ENCODE data around the gene TECTA.

TECTA gene, protein sequence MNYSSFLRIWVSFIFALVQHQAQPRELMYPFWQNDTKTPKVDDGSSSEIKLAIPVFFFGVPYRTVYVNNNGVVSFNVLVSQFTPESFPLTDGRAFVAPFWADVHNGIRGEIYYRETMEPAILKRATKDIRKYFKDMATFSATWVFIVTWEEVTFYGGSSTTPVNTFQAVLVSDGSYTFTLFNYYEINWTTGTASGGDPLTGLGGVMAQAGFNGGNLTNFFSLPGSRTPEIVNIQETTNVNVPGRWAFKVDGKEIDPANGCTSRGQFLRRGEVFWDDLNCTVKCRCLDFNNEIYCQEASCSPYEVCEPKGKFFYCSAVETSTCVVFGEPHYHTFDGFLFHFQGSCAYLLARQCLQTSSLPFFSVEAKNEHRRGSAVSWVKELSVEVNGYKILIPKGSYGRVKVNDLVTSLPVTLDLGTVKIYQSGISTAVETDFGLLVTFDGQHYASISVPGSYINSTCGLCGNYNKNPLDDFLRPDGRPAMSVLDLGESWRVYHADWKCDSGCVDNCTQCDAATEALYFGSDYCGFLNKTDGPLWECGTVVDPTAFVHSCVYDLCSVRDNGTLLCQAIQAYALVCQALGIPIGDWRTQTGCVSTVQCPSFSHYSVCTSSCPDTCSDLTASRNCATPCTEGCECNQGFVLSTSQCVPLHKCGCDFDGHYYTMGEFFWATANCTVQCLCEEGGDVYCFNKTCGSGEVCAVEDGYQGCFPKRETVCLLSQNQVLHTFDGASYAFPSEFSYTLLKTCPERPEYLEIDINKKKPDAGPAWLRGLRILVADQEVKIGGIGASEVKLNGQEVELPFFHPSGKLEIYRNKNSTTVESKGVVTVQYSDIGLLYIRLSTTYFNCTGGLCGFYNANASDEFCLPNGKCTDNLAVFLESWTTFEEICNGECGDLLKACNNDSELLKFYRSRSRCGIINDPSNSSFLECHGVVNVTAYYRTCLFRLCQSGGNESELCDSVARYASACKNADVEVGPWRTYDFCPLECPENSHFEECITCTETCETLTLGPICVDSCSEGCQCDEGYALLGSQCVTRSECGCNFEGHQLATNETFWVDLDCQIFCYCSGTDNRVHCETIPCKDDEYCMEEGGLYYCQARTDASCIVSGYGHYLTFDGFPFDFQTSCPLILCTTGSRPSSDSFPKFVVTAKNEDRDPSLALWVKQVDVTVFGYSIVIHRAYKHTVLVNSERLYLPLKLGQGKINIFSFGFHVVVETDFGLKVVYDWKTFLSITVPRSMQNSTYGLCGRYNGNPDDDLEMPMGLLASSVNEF (N-terminal part only)

DNA sequence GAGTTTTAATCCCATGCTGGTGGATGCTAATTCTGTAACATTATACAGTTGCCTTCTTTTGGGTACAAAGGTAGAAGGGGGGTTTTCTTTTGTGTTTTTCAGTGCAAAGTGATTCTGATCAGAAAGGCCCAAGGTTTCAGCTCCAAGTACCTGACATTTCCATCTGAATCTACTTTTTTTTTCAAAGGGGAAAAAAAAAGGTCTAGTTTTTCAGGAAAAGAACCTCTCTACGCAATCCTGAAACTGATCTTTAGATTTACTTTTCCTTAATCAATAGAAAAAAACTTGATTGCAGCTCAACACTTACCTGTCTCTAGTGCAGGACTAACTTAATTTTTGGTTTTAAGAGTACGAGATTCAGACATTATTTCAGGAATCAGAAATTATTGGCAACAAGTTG is at the start of gene TECTA:
TSS of gene TECTA (plus strand) at position 301 of the 400 bp plus-strand sequence. CDS start 1,423 bp downstream, outside the sequence.
- no peak for DNase-seq (ENCODE audit: low spot score)

DNA sequence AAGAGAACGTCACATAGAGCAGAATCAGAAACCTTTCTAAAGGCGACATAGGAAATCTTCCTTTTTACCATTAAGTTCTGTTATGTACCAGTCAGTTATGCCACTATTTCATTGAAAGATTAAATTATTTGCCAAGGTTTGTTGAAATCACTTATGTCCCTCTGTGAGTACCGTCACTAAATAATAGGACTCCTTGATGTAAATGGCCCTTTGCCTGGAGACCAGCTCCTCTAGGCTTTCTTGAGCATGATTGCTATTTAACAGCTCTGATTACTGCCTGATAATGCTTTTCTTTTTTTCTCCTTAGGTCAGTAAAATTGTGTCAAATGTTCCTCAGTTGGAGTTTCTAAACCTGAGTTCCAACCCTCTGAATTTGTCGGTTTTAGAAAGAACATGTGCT is 47.8 kb upstream of the TECTA start:
- no peak for DNase-seq (ENCODE audit: low spot score)

DNA sequence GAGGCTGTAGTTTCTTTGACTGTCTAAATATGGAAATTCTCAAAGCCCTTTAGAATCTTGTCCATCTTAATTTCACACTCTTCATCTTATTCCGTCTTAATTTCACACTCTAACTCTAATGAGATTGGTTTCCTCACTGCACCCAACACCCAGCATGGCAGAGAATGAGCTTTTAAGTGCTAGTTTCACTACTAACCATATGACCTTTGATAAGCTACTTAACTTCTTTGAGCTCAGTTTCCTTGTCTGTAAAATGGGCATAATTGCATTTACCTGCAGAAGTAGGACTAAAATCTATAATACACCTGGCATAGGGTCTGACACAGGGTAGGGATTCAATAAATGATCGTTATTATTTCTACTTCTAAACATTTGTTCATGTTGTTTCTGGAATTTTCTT is 46.8 kb upstream of the TECTA start:
- no peak for DNase-seq (ENCODE audit: low spot score)

DNA sequence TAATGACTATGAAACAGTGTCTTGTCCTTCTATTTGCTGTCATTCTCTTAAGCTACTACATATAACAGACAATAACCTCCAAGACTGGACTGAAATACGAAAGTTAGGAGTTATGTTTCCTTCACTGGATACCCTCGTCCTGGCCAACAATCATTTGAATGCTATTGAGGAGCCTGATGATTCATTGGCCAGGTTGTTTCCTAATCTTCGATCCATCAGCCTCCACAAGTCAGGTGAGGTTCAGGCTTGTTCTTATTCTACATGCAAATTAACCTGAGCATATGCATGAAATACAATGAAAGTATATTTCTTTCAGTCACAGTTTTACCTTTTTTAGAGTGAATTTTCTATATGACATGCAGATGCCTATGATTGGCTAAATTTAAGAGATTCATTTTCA is 46.0 kb upstream of the TECTA start:
- no peak for DNase-seq (ENCODE audit: low spot score)

DNA sequence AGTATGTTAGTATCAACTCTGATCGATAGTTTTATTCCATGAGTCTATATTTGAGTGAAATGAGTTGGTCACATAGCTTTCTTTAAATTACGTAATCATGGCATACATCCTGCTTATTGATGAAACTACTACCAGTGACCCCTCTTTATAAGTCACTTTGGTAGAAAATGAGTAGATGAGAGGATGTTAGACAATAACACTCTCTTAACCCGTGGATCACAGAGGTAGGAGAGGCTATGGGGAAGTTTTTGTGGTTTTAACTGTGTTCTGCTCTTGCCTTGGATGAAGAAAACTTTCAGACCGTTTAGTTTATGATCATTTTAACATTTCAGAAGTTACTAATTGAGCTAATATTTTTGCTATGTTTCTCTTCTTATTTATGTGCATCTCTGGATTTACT is 43.1 kb upstream of the TECTA start:
- no peak for DNase-seq (ENCODE audit: low spot score)

DNA sequence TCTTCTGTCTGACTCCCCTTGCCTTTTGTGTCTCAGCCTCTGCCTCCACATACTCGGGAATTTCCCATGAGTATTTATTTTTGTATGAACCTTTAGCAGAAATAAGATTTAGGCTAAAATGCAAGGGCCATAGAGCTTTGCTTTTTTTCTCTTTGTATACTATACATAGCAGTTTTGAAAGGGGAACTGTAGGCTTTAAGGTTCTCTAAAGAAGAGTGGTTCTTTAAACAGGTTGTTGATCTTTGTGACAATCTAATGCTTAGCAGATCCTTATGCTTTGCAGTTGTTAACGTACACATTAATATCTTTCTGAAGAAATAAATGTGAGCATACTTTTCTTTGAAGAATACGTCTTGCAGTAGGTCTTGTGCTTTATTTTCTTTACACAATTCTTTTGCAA is 42.1 kb upstream of the TECTA start:
- no peak for DNase-seq (ENCODE audit: low spot score)

DNA sequence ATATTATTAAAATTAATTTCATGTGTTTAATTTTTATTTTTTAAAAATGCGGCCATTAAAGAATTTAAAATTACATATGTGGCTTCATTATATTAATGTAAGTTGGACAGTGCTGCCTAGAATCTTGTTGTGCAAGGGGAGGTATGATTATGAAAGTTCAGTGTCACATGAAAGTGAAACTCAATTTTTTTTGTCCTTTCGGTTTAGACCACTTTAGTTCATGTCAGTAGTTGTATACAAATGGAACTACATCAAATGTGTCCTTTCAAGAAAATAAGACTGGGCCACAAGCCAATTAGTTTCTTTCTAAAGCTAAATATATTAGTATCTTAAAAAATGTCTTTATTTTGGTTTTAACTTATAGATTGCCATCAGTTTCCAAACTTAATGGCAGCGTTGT is 41.4 kb upstream of the TECTA start:
- peak; percentile 1 for DNase-seq (ENCODE audit: low spot score)

DNA sequence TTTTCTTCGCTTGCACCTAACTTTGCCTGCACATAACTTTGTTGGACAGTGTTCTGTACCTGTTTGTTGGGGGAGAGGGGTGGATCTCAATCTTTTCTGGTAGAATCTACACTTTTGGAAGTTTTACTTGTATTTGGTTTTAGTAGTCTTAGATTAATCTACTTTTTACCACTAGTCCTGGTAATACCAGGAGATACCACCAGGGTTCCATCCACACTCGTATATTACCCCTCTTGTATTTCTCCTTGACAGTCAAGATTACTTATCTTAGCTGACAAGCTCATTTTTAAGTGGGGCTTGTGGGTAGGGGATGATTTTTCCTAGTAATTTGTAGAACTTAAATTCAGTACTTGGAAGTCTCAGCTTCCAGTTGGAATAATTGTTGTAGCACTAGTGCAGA is 37.3 kb upstream of the TECTA start:
- no peak for DNase-seq (ENCODE audit: low spot score)

DNA sequence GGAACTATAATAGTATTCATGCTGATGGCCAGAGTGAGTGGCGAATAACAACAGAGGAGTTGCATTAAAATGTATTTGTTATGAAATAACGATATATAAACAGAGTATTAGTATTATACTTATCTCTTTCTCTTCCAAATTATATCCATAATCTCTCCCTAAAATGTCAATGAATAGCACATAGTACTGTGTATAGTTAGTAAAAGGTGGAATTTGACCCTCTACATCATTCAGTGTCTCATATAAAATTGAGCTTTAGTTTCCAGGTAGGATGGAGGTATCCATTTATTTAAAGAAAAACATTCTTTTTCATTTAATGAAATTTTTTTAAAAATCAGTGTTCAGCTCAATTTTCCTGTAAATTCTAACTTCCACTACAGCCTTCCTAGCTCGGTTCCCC is 34.4 kb upstream of the TECTA start:
- no peak for DNase-seq (ENCODE audit: low spot score)

DNA sequence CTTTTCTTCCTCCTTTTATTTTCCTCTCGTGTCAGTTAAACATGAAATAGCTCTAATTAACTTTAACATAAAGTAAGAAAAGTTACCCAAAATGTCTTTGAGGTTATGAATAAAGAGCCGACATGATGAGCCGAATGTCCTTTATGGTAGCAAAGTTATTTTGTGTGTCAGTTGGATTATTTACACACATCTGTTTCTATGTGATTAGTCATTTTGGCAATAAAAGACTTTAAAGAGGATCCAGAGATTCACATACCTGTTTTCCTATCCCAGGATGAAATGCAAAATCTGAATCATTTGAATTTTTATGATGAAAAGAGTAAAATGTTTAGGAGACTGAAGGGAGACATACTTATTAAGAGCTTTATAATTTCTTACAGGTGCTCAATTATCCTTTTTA is 34.0 kb upstream of the TECTA start:
- DNase-seq (ENCODE audit: low spot score): no peak

DNA sequence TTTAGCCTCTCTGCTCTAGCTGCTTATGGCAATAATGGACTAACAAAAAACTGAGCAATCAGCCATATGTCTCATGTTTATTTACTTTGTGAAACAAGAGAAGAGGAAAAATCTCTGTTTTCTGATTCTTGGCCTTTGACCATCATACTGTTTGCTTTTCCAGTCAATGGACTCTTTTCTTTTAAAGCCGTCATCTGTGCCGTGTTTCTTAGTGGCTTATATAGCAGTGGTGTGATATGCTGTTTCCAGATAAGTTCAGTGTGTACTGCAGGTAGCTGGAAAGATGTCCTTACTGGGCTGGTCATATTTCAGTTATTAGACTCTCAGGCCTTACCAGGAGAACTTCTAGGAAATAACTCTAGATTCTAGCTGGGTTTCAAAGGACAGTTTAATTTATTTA is 33.6 kb upstream of the TECTA start:
- DNase-seq (ENCODE audit: low spot score): no peak

DNA sequence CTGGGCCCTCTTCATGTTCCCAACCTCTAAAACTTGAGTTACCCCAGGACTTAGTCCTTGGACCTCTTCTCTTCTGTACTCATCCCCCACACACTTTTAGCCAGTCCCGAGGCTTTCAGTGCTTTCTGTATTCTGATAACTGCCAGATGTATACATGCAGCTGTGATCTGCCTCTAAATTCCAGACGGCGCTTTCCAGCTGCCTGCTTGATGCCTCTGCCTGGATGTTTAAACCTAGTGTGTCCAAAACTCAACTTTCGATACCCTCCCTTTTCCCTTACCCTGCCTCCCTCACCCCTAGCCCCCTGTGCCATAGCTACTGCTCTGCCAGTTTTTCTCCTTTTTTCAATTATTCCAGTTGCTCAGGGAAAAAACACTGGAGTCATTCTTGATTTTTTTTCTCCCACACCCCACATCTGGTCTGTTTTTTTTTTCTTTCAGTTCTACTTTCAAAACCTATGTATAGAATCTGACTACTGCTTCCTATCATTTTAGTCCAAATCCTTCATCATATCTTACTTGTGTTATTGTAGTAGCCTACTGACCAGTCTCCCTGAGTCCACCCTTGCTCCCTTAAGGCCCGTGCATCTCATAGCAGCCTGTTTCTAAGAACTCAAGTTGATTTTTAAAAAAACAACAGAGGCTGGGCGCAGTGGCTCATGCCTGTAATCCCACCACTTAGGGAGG is 32.9 kb upstream of the TECTA start:
- no peak for DNase-seq (ENCODE audit: low spot score)

DNA sequence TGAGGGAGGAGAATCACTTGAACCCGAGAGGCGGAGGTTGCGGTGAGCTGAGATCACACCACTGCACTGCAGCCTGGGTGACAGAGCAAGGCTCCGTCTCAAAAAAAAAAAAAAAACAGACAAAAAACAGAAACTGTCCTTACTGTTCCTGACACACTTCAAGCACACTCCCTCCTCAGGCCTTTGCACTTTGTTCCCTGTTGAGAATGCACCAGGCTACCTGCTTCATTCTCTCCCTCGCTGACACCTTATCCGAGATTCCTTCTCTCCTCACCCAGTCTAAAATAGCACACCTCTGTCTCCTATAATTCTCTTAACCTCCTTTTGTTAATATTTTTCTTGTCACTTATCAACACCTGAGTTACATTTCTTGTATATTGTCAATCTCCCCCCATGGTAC is 32.3 kb upstream of the TECTA start:
- no peak for DNase-seq (ENCODE audit: low spot score)

DNA sequence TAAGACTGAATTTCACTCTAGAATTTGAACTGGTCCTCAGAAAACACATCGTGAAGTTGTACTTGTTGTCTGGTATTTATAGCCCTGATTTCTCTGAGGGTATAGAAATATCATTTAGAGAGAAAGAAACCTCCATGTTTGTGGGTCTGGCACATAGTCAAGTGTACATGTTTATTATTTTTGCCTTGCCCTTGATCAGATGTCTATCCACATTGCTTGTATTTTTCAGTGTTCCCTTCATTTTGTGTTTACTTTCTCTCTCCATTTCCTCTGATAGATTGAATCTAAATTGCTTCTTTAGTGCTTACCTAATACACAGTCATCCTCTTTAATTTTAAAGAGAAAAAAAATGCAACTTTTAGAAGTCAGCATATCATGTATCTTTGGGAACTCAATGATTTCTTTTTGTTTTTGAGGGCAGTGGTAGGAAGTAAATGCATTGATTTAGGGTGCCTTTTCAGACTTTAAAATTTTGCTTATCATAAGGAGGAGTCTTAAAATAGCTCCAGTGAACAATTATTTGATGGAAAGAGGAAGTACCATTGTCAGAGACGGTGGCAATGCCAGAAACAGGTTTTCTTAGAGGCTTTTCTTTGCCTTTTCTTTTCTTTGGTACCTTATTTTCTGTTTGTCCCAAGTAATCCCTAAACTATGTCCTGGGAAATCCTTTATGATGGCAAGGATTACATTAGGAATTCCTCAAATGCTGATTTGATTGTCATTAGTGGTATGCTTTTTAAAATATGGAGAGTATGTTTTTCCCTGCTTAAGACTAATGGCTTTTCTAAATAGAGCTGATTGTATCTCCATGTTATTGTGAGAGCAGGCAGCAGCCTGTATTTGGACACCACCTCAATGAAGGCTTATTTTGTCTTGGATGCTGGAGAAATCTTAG is 29.8 kb upstream of the TECTA start:
- no peak for DNase-seq (ENCODE audit: low spot score)

DNA sequence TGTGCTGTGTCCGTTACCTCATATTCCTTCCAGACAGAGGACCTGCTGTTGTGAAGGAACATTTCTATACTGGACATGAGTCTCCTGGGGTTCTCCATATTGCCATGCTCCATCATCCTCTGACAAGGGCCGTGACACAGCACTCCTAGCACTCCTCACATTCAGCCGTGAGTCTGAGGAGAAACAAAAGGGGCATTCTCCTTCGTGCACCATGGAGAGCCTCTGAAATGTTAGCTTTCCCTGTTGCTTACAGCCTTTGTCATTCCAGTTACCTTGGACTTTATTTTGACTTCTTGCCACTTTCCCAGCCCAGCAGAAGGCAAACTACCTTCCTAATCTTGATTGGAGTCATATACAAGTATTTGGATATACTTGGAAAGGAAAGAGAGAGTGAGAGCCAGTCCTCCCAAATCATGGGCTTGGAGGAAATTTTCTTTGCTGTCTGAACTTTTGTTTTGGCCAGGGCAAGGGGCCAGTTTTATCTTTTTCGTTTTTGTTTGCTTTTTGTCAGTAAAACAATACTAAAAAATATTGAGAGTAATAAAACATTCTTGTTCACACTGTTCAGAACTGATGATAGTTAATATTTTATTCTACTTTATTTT is 29.1 kb upstream of the TECTA start:
- no peak for DNase-seq (ENCODE audit: low spot score)

DNA sequence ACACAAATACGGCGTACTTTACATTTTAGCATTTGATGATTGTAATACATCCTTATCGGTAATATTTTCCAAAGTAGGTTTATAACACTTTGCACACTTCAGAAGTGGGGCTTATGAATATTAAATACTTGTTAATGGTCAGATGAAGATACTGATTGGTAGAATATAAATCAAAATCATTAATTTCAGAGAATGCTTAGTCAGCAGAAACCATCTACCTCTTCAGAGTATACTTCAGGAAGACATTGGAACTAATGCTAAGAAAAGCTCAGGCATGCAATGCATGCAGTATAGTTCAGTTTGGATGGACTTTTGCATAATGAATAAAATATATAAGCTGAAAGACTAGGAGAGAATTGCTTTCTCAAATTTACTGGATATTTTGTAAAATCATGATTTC is 19.7 kb upstream of the TECTA start:
- DNase-seq (ENCODE audit: low spot score): no peak

DNA sequence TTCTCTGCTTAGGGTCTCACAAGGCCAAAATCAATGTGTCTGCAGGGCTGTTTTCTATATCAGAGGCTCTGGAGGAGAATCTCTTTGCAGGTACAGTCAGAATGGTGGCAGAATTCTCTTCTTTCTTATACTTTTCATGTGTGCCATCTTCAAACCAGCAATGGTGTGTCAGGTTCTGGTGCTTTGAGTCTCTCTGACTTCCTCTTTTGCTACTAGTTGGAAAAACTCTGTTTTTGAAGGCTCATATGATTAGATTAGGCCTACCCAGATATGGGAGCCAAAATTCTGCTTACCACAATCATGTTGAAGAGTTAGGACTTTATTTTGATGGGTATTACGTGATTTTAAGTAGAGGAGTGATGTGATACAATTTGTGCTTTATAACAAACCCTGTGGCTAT is 18.8 kb upstream of the TECTA start:
- no peak for DNase-seq (ENCODE audit: low spot score)

DNA sequence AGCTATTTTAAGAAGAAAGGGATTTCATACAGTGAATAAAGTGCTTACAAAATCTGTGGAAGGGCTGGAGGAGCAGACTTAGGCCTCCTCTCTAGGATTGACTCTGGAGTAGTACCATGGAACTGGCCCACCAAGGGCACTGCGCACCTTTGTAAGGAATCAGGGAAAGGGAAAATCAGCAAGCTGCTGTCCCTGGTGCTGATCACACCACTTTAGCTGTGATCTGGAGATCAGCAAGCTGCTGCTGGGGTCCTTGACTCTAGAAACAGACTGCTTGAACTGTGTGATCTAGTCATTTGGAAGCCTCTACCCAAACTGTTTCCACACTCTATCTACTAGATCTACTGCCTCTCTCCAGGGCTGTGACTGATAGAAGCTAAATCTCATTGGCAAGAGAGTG is 18.4 kb upstream of the TECTA start:
- no peak for DNase-seq (ENCODE audit: low spot score)

DNA sequence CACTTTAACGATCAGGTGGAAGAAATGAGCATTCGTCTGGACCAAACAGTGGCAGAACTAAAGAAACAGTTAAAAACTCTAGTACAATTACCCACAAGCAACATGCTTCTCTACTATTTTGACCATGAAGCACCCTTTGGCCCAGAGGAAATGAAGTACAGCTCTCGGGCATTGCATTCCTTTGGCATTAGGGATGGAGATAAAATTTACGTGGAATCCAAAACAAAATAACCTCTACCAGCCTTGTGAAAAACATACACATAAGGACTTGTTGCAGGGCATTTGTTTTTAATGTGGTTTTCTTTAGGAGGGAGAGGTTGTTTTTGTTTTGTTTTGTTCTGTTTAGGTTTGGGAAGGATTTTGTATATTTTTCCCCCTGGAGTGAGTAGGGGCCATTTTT is 14.2 kb upstream of the TECTA start:
- no peak for DNase-seq (ENCODE audit: low spot score)

DNA sequence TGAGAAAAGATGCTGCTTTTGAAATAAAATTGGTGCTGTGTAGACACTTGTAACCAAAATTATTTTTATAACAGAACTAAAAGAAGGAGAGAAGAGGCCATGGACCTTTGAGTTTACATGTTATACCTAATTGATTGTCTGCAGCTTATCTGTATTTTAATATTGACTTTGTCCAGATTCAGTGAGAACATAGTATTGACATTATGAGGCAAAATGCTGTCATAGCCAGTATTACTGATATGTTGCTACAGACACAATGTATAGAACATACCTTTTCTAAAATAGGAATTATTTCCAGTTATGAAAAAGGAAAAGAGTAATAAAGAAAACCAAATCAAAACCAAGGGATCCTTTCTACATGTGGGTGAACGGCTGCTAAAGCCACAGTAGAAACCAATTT is 11.5 kb upstream of the TECTA start:
- DNase-seq (ENCODE audit: low spot score): no peak

Measured in CD4-positive, alpha-beta T cell treated with Interleukin-2 at 100 ng/mL for 4 hours (primary cell).